ENCODE results near the gene AUTS2.

AUTS2 gene

DNA sequence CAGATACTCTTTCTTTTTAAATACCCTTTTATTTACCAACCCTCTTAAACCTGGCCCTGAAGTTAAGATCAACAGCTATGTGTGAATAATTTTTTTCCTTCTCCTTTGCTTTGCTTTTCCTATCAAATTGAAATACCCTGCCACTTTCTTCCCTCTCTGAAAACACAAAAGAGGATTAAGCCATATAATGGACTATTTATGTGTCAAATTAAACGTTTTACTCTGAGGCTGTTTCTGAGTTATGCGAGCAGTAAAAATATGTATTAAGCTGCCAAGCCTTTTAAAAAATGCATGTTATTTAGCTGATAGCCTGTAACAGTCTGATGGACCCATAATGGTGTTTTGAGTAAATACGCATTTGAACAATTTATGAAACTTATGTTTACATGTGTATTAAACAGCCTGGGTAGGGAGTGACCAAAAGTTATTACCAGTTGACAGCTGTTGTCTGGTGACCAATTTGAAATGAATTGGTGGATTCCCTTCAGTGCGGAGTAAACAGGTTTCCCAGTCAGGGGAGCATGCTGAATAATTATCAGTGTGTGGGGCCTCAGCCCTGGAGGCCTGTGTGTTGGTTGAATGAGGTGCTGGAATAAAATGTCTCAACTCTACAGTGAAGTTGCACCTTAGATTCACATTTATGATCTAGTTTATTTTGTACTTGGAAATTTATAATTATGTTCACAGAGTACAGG, 89.6 kb downstream of the AUTS2 start:
- no peak for DNase-seq

DNA sequence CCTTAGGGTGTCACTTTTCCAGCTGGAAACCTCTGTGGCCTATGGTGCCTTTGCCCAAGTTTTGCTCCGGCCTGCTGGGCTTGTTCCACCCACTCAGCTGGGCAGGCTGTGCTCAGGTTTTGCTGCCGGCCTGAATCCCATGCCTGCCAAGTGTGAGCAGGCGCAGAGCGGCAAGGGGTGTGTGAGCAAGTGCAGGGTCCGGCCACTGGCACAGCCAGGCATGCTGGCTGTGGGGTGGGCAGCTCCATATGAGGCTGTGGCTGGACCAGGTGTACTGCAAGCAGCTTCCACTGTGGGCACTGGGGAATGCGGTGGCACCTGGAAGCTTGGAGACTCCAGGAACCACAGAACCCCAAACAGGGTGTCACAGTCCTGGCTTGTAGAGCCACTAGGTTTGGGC, 92.1 kb downstream of the AUTS2 start:
- no peak for DNase-seq

DNA sequence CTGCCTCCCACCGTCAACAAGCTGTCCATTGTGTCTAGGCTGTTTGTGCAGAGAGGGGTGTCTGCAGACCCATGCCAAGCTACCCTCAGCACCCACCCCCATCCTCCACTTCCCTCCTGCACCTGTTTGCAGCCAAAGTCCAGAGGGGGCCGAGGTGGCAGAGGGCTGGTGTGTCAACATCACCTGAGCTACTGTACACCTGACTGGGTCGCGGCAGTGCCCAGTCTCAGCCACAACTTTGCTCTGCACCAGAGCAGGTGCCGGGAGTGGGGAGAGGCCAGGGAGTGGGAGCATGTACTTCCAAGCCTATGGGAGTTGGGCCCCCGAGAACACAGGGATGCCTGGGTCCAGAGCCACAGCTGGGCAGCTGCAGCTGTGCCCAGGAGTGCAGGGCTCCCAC, 93.1 kb downstream of the AUTS2 start:
- DNase-seq = no peak

DNA sequence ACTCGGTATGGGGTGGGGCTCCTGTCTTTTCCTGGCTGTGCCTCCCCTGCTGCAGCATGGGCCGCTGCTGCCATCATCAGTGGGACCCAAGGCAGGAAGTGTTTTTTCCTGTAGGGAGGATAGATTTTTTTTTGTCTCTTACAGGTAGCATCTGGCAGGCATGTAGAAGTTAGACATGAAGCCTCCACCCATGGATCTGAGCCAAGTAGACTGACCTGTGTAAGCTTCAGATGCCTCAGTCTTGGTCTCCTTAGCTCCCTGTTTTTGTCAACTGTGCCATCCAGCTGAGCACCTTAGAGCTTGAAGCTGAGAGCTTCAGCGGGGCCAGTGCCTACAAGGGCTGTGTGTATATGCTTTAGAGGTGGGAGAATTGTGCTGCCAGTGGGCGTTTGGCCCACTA, 93.5 kb downstream of the AUTS2 start:
- DNase-seq = no peak

DNA sequence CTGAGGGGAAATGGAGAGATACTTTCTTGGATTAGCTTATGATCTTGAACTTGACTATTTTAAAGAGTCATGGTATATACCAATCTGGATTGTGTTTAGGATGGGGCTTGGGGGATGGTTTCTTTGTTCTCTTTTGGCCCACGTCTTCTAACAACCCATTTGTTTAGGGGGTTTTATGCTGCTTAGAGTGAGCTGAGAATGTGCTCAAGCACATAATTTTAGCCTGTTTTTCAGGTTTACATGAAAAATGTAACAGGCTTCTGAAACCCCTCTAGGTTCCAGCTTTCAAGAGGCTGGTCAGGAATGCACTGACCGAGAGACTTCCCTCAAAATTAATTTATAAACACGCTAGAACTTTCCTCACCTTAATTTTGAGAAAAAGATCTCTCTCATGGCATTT, 94.3 kb downstream of the AUTS2 start:
- no peak for DNase-seq

DNA sequence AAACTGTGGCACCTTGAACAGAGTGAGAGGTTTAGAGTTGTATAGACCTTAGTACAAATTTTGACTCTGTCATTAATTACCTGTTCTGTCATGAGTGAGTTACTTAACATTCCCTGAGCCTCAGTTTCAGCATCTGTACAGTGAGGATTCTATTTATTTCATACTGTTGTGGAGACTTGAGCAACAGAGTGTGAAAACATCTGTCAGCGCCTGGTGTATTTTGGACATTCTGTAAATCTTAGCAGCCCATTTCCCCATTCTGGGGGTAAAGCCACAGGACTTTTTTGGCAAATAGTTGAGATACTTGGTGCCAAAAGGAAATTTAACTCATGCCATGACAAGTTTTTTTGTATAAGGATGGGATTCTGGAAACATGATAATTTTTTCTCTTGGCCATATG, 94.8 kb downstream of the AUTS2 start:
- no peak for DNase-seq

DNA sequence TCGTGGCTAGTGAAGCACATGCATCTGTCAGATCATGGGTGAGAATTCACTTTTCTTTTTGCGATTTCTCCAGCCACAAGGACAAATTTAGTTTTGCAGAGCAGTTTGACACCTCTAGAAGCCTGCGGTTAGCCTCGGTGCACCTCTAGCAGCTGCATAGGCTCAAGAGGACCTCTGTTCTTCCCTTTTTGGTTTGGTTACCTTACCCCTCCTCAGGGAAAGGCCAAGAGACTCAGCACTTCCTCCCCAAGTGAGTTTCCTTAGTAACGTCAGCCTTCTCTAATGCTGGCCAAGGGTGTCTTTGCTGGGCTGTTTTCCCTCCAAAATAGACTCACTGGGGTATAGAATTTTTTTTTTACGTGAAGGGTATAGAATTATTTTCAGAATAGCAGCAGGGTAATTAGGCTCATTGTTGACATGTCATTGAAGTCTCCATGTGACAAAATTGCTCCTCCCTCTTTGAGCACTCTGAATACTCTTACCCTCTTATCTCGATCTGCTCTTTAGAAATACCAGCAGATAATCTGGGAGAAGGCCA, 97.8 kb downstream of the AUTS2 start:
- DNase-seq = peak in 2 of 5 experiments; percentile 17 to 38

DNA sequence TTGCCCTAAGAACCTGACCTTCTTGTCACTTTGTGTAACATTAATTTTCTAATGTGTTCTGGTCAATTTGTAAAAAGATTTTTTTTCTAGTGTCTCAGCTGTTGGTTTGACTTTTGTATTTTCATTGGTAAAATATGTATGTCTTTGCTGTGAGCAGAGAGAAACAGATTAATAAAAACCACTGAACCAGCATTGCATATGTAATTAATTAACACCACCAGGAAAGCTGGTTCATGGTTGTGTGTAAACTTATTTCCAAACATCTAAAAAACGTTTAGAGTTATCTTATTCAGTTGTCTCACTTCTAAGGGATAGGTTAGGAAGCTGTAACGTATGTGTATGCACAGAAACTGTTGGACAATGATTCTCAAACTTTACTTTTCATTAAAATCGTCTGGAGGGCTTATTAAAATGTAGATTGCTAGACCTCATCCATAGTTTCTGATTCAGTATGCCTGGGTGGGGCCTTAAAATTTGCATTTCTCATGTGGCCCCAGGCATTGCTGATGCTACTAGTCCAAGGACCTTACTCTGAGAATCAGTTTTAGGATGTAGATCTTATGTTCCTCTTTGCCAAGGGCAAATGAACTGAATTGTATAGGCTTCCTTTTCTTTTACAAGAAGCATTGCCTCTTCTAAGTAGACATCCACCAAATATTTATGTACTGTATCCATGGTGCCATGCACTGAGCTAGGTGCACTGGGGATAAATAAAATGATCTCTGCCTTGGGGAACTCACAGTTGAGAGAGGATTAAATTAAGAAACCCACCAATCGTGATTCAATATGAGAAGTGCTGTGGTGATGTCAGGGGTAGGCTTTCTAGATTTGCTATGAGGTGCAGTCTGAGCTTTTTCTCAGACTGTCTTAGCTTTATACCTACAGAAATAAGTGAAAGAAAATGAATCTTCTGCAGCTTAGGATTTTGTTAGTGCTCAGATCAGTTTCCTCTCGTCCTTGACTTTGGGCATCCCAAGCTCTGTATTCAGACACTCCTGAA, 98.7 kb downstream of the AUTS2 start:
- DNase-seq = no peak

DNA sequence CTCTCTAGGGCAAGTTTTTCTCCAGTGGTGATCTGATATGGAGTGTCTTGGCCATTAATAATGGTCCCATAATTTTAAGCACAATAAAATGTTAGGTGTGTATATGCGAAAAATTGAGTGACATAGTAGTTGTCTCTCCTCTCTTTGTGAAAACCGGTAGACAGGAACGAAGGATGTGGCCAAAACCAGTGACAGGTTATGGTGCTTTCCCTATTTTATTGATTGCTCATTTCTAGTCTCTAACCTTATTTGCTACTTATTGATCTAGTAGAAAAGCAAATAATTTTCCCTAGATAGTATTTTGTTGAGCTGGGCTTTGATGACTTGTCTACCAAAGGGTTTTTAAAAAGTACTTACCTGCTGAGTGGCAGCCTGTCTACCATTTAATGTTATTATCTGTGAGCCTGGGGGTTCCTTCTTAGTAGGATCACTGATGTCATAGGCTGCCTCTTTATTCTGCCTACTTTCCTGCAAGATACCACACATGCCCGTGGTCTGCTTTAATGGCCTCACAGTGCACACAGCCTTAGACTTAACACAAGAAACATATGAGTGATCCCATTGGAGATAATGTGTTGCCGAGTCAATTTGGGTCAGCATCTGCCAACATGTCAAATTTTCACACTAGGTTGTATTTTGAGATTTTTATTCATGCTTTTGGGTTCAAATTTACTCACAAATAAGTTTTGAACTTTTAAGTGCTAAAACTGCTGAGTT, 100.0 kb downstream of the AUTS2 start:
- no peak for DNase-seq

DNA sequence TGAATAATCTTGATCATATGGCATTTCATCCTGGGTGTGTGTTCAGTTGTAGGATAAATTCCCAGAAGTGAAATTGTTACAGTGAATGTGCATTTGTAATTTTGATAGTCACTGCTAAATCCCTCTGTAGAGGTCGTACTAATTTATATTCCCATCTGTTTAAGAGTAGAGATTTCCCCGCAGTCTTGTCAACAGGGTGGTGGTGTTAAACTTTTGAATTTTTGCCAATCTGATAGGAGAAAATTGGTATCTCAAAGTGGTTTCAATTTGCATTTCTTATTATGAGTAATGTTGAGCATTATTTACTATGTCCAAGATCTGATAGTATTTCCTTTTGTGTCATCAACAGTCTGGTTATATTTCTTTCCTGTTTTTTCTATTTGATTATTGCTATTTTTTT, 101.7 kb downstream of the AUTS2 start:
- DNase-seq = peak in 1 of 5 experiments; percentile 8

DNA sequence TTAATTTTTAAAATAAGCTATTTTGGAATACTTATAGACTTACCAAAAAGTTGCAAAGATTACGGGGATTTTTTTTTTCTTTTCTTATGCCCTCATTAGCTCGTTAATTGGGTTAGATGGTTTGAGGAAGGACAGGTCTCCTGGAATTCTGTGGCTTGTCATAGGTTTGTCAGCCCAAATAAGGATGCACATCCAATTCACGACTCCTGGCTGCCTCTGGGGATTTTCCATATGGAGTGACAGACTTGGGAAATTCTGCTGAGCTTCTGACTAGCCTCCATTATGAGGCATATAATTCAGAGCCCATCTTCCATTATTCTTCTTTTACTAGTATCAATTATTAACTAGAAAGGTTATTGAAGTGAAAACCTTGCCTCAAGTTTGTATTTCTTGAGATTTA, 102.1 kb downstream of the AUTS2 start:
- DNase-seq = no peak

DNA sequence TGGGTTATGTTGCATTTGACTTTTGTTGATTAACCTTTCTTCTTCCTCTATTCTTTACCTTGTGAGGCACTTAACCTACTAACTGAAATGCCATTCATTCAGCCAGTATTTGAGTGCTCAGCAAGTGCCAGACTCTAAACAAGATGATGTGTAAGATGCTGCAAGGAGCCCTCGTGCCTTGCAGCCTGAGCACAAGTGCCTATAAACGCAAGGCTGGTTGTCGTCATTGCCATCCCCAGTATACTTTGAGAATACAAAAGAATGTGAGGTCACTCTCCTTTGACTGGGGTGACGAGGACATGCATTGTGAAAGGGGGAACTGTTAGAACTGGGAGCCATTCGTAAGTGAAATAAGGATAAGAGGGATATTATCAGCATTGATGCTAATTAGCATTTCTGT, 103.0 kb downstream of the AUTS2 start:
- no peak for DNase-seq

DNA sequence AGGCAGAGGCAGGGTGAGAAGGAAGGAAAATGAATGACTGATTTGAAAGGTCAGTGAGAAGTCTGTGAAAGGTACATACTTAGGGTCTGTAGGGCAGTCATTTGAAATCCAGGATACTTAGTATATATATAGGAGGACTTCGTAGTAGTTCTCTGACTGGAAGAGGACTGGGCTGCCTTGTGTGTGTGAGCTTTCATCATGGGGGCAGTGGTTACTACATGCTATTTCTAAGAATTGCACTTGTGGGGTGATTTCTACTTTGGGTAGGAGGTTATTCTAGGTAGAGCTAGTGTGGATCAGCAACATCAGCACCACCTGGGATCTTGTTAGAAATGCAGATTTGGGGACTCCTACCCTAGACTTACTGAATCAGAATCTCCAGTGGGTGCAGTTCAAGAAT, 104.1 kb downstream of the AUTS2 start:
- DNase-seq = no peak

DNA sequence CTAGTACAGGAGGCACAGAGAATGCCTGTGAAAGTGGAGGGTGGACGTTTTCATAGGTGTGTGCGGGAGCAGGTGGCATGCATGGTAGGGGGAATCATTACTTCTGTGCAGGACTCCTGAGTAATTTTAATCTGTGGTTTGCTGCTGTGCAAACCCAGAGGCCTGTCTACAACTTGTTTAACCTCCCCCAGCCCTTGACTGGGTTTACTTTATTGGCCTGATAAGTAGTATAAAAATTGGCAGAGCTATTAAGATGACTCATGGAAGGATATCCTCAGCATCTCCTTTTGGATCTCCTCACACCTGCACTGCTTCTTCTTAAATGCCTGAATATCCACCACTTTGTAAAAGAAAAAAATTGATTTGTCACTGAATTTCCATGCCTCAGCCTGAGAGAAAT, 104.8 kb downstream of the AUTS2 start:
- no peak for DNase-seq

DNA sequence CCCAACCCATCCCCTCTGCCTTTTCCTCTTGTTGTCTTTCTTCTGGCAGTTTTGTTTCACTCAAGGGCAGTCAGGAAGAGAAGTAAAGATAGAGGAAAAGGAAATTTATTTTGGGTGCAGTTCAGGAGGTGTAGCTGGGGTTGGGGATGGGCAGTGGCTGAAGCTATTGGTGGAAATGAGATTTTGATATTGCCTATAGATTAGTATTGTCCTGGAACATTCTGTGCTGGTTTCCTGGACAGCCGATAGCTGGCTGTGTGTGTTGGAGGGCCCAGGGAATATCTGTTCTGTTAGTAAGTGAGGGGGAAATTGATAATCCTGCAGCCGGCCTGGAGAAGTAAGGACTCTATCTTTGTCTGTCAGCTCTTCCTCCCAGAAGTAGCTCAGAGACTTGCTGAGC, 107.8 kb downstream of the AUTS2 start:
- DNase-seq = no peak

DNA sequence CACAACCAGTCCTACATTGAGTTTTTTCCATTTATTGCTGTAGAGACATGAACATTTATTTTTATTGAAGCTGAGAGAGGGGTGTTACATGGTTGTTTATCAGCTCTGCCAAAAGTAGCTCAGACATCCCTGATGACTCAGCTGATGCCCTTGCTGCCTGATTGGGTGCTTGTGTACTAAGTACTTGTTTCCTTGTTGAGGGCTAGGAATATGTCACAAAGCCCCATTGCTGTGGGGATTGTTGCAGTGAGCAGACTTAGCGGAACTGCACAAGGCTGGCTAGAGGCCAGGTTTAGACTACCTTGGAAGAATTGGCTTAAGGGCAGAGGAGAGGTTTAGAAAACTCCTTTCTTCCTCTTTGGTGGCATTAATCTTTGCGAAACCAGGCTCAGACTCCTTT, 110.6 kb downstream of the AUTS2 start:
- no peak for DNase-seq

DNA sequence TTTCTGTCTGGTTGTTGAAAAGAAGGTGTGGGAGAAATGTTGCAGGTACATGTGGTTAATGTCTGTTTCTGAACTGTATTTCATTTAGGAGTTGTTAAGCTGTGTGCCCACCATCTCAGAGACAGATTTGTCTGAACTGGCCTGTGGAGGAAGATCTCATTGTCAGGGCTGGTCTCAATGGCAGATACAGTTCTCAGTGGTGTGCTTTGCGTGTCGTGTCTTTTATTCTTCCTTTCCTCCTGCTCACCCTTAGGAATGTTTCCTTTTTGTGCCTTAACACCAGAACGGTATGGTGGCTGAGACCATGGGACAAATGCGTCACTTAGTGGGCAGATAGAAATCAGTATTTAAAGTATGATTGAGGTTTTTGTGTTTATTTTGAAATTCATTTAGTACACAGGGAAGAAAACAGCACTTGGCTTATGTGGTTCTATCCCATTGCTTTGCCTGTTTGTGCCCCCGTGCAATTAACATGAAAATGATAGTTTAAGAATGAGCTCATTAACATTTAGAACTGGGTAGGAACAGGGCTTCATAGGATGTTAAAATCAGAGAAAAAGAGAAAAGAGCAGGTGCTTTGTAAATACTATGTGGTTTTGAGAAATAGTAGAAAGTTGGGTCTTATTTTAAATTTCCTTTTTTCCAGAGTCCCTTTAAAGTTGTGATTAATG, 112.6 kb downstream of the AUTS2 start:
- DNase-seq = no peak

DNA sequence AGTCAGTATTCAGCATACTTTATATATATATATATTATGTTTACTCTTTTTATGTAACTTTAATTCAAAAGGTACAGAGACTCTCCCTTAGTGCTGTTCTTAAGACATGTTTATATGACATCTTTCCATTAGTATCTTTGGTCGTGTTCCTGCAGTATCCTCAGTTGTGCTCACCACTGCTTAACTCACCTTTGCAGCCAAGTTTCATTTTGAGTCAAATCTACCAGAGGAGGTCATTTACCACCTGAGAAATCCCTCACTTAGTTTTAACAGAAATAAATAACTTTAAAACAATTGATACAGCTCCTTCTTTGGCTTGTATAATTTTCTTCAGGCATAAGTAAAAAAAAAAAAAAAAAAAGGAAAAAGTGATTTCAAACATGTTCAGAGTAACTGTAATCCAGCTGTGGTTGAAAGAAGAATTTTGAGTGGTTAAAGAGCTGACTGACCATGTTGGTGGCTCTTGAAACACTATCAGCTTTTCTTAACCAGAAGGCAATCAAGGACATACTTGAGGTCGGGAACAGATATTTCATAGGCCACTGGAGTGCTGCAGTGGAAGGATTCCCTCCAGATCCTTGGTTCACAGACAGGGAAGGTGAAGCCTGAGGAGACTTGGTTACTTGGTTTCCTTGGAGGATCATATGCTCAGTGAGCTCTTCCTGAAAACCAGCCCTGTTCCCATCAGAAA, 116.8 kb downstream of the AUTS2 start:
- no peak for DNase-seq

DNA sequence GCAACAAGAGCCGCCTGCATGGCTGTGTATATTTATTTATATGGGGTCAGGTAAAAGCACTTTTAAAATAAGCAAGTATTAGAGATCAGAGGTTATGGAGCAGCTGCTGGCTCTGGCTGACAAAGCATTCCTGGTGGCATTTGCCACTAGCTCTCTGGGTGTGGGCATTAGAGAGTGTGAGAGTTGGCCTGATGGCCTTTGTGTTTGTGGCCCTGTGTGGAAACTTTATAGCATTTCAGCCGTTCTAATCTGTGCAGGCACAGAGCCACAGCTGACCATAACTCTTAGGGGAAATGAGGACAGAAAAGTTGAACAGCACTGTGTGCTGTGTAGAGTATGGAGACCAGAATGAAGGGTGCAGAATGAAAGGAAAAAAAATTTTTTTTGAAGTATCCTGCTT, 118.9 kb downstream of the AUTS2 start:
- DNase-seq = no peak

DNA sequence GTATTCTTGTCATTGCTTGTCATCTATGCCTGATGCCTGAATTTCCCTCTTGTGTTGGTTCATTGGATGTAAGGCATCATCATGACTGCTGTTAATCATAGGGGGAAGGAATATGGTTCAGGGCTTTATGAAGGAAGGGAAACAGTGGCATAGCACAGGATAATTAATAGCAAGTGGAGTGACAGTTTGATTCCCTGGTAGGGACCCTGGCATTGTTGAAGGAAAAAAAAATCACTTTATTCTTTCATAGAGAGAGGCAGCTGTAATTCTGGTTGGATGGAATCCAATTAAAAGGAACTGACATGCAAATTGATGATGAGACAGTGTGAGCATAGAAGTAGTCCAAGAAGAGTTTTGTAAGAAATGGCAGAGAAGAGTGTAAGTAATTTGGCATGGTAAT, 121.4 kb downstream of the AUTS2 start:
- no peak for DNase-seq

DNA sequence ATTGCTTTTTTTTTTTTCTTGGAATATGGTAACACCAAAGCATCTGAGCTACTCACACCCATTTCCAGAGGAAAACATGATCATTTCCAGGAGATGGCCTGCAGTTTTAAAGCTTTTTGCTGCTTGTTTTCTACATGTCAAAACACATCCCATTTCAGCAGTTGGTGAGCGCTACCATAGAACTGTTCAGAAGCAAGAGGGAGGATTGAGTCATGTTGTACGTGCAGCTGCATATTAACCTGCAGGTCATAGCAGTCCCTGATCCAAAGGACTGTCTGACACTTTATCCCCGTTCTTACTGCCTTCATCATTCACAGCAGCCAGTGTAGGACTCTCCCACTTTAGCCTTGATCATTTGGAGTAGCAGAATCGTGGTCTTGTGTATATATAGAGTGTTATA, 124.6 kb downstream of the AUTS2 start:
- no peak for DNase-seq

DNA sequence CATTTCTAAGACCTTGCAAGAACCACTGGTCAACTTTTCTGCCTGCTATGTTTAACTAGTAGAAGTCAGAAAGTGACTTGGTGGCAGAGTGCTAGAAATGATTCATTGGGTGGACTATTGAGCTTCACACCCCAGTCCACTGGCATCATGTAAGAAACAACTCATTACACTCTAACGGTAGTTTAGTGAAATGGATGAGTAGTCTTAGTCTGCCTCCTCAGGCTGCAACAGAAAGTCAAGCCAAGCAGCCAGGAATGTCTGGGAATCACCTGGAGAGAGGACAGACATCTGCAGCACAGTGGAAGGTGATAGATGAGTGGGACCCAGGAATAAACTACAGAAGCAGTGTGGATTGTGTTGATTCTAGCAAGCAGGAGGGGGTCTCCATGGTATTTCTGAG, 125.4 kb downstream of the AUTS2 start:
- no peak for DNase-seq

All from T-helper 2 cell (primary cell).